Urothelium cell line (cell line): Measurements from ENCODE around the gene UIMC1.
"Not testable (repeated sequence)": the region's sequence is repeated elsewhere in the genome, so short reads cannot be mapped to it uniquely, and the experiment has no call there.

Source experiments
- DNase-seq: peaks from one replicate; pipeline ENCODE4 v3.0.0; 2011; ENCODE audit warnings: low spot score, mixed read lengths
- FAIRE-seq: peaks from 2 replicates; lab custom pipeline; 2011; peaks lifted over from hg19 to GRCh38; lab: Jason Lieb, UNC

The UIMC1 gene

GRCh38 chr5:176875014-176875550 is 131.5 kb downstream of the UIMC1 start:
- no peak for DNase-seq
- FAIRE-seq: no peak

GRCh38 chr5:176874198-176874780 is 132.3 kb downstream of the UIMC1 start:
- no peak for DNase-seq
- no peak for FAIRE-seq

GRCh38 chr5:176873541-176874172 is 132.9 kb downstream of the UIMC1 start:
- FAIRE-seq: no peak
- no peak for DNase-seq

GRCh38 chr5:176873011-176873410 is 133.6 kb downstream of the UIMC1 start:
- FAIRE-seq, DNase-seq: not testable (repeated sequence)

GRCh38 chr5:176872586-176872985 is 134.0 kb downstream of the UIMC1 start:
- DNase-seq, FAIRE-seq: not testable (repeated sequence)

GRCh38 chr5:176870644-176871043 is 135.9 kb downstream of the UIMC1 start:
- not testable (repeated sequence) for DNase-seq, FAIRE-seq

GRCh38 chr5:176870110-176870591 is 136.4 kb downstream of the UIMC1 start:
- FAIRE-seq (no peak), DNase-seq (peak; percentile 38)

GRCh38 chr5:176869501-176870109 is 137.0 kb downstream of the UIMC1 start:
- FAIRE-seq (no peak), DNase-seq (no peak)

GRCh38 chr5:176868731-176869130 is 137.8 kb downstream of the UIMC1 start:
- DNase-seq (no peak), FAIRE-seq (no peak)

GRCh38 chr5:176868126-176868525 is 138.5 kb downstream of the UIMC1 start:
- DNase-seq (no peak), FAIRE-seq (no peak)

- no peak for DNase-seq
- FAIRE-seq: no peak
These were observed 139.8 kb downstream of the UIMC1 start for GRCh38 chr5:176866707-176867310.

- DNase-seq (no peak), FAIRE-seq (no peak)
These were observed 140.6 kb downstream of the UIMC1 start for GRCh38 chr5:176865964-176866363.

GRCh38 chr5:176864755-176865154 is 141.8 kb downstream of the UIMC1 start:
- DNase-seq (no peak), FAIRE-seq (no peak)

- DNase-seq: no peak
- no peak for FAIRE-seq
These were observed 142.8 kb downstream of the UIMC1 start for GRCh38 chr5:176863765-176864098.

- DNase-seq (no peak), FAIRE-seq (no peak)
These were observed 143.4 kb downstream of the UIMC1 start for GRCh38 chr5:176863041-176863764.

- DNase-seq (no peak), FAIRE-seq (no peak)
These were observed 144.1 kb downstream of the UIMC1 start for GRCh38 chr5:176862330-176862995.

- DNase-seq (no peak), FAIRE-seq (no peak)
These were observed 145.3 kb downstream of the UIMC1 start for GRCh38 chr5:176861276-176861675.

- FAIRE-seq: no peak
- DNase-seq: no peak
These were observed 146.2 kb downstream of the UIMC1 start for GRCh38 chr5:176860381-176860780.

- no peak for FAIRE-seq
These were observed 146.7 kb downstream of the UIMC1 start for GRCh38 chr5:176859916-176860315.

GRCh38 chr5:176857894-176858273 is 148.7 kb downstream of the UIMC1 start:
- DNase-seq (no peak), FAIRE-seq (no peak)

More at GRCh38 chr5:176859916-176860315, 146.7 kb downstream of the UIMC1 start:
- DNase-seq: no peak
